Middle frontal gyrus (tissue), 1 donor: ENCODE results near the gene IPO4.
A peak's percentile ranks its signal among the peaks of the same experiment; 100 is the strongest.

Experiments
- DNase-seq: peaks from one replicate; pipeline ENCODE4 v3.0.0-alpha.2; 2015; ENCODE audit warnings: low spot score; ENCODE audit errors: extremely low spot score

Gene IPO4

DNA sequence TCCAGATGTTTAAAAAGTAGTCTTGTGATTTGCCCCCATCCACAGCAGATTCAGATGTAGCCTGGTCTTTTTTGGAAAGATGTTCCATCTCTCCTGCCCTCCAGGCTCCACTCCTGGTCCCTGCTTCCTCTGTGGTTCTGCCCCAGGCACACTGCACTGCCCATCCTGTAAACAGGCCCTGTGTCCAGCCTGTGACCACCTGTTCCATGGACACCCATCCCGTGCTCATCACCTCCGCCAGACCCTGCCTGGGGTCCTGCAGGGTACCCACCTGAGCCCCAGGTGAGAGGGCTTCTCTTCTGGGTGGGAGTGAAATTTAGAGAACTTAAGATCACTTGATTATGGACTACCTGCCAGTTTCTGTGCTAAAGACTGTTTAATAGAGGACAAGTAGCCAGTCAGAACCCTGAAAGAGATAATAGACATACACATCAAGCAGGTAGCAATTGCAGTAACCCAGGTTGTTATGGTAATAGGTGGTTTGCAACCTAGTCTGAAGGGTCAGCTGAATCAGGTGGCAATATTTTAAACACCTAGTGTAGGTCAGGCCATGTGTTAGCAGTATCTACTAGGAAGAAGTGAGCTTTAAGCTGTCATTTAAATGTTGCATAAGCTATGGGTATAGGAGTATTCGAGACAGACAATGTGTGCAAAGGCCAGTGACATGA is 39.2 kb downstream of the IPO4 start:
- no peak for DNase-seq

DNA sequence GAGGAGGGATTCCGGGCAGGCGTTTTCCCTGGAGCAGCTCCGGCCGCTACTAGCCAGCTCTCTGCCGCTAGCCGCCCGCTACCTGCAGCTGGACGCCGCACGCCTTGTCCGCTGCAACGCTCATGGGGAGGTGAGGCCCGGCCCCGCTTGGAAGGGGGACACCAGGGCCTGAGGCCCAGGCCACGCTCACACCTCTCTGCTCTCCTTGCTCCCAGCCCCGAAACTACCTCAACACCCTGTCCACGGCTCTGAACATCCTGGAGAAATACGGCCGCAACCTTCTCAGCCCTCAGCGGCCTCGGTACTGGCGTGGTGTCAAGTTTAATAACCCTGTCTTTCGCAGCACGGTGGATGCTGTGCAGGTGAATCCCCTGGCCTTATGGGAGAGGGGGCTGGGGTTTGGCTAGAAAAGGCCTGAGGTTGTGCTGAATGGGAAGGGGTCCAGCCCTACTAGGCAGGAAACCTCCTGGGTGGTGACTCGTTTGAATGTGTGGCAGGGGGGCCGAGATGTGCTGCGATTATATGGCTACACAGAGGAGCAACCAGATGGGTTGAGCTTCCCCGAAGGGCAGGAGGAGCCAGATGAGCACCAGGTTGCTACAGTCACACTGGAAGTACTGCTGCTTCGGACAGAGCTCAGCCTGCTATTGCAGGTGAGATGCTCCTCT is 40.7 kb downstream of the IPO4 start:
- no peak for DNase-seq

DNA sequence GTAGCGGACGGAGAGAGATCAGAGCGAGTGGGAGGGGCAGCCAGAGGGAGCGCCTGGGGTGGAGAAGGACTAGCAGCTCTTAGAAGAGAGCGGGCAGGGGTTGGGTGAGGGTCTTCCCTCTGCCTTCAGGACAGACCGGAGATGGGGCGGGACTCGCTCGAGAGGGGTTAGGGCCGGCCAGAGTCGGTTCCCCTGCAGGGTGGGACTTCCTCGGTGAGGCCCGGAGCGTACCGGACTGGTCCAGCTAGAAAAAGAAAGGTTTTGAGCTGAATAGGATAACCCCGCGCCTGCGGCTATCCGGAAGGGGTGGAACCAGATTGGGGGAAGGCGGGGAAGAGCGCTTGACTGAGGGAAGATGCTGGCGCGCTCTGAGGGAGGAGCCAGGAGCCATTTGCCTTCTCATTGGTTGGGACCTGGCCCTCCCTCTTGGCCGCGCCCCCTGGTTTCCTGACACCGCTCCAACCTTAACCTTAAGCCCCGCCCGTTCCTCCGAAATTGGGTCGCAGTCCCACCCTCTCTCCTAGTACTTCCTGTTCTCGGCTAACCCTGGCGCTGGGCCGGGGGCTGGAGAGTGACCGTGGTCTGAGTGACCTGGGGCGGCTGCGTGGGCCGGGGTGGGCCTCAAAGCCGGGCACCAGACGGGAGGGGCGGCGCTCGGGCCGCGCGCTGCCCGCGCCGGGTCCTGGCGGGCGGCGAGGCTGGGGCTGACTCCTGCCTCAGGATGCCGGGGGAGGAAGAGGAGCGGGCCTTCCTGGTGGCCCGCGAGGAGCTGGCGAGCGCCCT is 41.4 kb downstream of the IPO4 start, which contains the start of gene RNF31:
Gene RNF31 (plus strand): TSS at position 521 of the 783 bp plus-strand sequence. CDS start 201 bp downstream, at position 722.
- peak; percentile 94 for DNase-seq

DNA sequence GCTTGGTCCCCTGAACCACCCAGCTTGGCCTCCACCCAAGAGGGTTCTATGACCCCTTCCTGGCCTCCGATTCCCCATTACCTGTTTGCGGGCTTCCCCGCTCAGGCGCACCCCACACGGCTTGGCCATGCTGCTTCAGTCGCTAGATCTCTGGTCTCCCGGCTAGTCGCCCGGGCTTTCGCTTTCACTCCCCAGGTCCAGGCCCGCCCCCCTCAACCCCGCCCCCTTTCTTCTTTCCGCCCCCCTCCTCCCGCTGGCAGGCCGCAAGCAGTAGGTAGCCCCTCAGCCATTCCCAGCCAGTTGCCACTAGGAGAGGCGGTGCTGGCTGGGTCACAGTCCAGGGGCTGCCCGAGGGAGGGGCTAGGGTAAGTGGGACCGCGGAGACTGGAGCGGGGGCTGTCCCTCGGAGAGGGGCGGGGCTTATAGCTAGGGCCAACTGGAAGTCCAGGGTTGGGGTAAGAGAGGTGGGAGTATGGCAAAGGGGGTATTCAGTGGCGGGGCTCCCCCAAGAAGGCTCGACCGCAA is 42.1 kb downstream of the IPO4 start, which contains the start of gene PSME2:
Gene PSME2 (minus strand): TSS at position 158 of the 525 bp plus-strand sequence. CDS start 29 bp downstream, at position 129.
- peak; percentile 25 for DNase-seq

DNA sequence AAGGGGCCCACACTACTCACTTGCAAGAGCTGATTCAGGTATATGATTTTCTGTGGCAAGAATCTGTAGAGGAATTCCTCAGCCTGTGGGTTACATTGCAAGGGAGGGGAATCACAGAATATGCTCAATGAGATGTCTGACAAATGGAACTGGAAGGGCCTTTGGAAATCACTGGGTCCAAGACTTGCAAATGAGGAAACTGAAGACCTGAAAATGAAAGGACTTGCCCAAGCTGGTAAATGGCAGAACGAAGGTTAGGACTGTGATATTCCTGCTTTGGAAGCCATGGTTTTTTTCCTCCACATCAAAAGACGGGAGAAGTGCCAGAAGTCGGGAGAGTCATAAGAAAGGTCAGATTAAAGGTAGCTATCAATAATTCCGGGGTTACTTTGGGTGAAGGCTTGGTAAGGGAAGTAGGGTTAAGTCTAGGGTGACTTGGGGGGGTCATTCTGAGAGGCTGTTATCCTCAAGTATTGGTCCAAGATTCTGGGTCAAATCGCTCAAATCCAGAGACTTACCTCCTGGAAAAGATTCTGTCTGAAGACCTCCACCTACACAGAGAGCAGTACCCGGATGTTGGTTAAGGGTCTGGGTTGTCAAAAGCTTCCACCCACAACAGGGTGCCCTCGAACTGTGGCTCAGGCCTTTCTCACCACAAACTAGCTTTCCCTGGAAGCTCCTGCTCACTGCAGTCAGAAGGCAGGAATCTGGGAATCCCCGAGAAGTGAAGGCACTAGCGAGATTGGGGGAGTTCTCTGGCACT is 42.7 kb downstream of the IPO4 start:
- no peak for DNase-seq

DNA sequence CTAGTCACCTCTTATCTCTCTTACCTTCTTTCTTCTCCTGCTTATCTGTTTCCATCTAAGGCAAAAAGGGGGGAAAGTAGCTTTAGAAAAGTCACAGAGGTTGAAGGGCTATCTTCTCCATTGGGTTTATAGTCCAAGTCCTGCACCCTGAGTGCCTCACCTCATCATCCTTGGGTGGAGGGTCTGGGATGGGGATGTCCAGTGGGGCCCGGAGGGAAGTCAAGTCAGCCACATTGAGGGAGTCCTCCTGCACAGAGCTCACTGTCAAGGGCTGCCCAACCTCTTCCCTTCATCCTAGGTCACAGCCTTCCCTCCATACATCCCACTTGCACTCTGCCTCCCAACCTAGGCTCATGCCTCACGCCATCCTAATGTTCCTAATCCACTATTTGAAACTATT is 43.4 kb downstream of the IPO4 start:
- no peak for DNase-seq

DNA sequence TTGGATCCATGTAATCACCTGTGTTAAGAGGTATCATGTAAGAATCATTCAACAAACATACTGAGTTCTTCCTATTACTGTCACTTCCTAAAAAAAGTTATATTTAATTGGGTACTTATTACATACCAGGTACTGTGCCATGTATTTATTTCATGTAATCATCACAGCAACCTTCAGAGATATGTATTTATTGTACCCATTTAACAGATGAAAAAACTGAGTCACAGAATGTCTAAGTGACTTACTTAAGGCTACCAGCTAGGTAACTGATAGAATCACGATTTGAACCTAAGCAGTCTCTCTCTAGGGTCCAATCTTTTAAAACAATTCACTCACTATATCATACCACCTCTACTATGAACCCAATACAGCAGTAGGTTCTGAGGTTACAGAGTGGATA is 44.2 kb downstream of the IPO4 start:
- DNase-seq: no peak

DNA sequence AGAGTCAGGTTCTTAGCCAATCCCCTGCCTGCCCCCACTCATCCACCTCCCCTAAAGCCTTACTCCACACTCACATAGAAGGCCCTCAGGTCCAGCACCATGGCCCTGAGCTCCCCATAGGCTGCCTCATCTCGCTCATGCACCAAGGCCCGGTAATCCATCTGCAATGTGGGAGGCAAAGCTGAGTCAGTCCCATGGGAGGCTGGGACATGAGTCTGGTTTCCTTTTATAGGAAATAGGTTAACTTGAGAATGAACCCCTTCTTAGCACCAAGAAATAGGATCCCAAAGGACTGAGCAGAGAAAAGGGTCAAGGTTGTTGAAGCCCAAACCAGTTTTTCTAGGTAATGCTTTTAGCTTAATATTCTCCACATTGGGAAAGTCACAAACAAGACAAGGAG is 45.1 kb downstream of the IPO4 start:
- no peak for DNase-seq

DNA sequence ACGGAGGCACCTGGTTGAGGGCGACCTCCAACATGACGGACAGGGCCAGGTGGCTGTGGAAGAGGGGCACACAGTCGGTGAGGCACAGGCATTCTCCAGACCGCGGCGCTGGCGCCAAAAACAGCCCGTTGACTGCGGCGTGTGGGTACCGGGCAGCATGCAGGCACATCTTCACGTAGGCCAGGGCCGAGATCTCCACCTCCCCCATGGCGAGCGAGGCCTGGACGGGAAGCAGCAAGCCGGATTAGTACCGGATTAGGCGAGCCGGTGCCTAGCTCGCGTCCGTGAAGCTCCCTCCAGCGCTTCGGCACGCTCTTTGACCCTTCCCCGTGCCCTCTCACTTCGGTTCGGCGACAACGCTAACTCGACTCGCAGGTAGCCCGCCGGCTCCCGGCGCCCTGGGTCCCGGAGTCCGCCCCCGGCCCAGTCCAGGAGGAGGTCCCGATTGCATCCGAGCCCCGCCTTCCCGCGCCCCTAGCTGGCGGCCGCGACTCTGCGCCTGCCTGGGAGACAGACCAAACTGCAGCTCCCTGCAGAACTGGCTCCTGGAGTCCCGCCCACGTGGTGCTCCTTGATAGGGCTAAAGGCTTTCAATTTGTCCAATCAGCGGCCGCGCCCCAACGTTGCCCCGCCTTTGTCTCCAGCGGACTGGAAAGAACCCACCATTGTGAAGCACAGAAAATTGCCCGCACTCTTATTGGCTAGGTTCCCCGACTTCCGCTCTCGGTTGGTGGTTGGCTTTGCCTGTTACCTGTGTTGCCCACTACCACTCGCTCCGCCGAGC is 47.3 kb downstream of the IPO4 start, which contains the start of gene EMC9:
Gene EMC9 (minus strand): TSS at position 495 of the 784 bp plus-strand sequence. CDS start 287 bp downstream, at position 208.
- peak; percentile 100 for DNase-seq

DNA sequence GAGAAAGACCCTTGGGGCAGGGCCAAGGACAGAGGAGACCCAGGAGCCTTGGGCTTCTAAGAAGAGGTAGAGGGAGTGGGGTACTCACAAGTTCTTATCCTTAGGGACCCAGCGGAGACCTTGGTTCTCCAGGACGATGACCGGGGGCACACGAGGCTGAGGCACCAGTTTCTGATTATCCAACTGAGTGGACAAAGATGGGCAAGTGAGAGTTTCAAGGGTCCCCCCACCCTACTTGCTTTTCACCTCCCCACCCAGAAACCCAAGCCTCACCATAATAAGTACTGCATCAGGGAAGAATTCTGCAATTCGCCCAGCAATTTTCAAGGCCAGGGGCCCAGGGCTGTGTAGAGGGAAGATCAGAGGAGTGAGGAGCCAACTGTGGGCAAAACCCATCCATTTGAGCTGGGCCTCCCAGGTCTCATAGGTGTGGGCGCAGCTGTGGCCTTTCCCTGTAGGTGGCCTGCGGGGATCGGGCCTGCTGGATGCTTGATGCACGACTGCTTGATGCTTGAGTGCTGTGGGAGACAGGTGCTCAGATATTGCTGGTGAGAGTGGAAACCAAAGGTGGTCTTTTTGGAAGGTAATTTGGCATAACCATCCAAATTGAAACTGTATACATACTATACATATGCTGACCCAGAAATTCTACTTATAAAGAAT is 49.2 kb downstream of the IPO4 start:
- DNase-seq: no peak

DNA sequence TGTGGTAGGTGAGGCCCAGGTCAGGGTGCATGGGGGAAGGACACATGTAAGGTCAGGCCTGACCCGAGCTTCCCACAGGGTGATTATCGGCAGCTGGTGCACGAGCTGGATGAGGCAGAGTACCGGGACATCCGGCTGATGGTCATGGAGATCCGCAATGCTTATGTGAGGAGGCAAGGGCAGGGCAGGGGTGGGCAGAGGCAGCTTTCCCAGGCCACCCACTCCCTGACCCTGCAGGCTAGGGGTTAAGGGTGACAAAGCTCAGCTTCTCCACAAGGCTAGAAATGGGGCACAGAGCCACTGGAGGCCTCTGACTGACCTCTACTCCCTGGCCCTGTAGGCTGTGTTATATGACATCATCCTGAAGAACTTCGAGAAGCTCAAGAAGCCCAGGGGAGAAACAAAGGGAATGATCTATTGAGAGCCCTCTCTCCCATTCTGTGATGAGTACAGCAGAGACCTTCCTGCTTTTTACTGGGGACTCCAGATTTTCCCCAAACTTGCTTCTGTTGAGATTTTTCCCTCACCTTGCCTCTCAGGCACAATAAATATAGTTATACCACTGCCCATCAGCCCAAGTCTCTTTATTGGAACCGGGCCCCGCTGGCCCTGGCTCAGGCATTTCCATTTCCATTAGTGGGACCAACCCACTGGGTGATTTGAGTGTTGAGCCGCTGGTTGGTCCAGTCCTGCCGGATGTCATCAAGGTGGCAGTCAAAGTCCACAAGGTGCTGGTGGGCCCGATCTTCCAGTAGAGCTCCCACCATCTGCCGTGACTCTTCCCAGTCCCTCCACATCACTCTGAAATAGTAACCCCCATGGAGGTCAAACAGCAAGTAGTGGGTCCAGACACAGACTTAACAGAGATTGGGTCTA is 50.0 kb downstream of the IPO4 start:
- DNase-seq: no peak

DNA sequence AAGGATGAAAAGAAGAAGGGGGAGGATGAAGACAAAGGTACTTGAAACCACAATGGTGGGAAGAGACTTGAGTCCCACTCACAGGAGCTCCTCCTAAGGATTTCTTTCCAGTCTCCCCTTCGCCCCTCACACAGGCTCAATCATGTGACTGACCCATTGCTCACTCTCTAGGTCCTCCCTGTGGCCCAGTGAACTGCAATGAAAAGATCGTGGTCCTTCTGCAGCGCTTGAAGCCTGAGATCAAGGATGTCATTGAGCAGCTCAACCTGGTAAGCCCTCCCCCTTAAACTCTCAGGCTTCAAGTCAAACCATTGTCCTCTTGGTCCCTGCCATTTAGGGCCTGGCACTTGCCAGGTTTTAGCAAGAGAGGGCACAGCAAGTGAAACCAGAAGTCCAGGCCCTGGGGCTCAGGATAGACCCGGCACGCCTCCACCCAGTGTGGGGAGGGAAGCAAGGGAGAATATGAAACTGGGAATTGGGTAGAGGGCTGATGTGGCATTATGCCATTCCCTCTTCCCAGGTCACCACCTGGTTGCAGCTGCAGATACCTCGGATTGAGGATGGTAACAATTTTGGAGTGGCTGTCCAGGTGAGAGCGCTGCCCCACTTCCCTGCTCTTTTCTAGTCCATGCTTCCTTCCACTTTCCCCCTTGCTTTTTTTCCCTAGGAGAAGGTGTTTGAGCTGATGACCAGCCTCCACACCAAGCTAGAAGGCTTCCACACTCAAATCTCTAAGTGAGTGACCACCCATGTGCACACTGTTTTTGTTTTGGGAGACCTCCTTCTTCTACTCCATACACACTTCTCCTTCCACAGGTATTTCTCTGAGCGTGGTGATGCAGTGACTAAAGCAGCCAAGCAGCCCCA is 50.9 kb downstream of the IPO4 start:
- DNase-seq: no peak

DNA sequence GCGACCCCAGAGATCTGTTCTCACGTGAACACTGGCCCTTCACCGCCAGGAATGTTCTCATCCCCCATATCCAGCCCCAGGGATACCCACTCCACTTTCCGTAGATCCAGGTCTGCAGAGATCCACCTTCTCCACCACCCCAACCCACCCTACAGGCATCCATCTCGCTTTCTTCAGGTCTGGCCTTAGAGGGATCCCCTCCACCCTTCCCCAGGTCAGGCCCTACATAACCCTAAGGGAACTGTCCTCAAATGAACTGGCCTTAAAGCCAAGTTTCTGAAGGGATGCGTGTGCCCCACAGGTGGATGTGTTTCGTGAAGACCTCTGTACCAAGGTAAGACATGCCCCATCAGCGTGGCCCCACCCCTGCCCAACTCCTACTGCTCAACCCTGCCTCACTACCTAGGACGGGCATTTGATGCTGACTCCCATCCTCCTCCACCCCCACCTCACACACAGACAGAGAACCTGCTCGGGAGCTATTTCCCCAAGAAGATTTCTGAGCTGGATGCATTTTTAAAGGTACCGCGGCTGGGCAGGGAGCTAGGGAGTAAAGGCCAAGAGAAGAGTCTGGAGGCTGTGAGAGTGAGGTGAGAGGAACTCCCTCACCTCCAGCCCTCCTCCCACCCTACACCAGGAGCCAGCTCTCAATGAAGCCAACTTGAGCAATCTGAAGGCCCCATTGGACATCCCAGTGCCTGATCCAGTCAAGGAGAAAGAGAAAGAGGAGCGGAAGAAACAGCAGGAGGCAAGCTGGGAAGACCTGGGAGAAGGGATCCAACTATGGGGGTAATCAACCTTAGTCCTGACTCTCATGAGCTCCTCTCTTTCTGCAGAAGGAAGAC is 51.7 kb downstream of the IPO4 start:
- no peak for DNase-seq

DNA sequence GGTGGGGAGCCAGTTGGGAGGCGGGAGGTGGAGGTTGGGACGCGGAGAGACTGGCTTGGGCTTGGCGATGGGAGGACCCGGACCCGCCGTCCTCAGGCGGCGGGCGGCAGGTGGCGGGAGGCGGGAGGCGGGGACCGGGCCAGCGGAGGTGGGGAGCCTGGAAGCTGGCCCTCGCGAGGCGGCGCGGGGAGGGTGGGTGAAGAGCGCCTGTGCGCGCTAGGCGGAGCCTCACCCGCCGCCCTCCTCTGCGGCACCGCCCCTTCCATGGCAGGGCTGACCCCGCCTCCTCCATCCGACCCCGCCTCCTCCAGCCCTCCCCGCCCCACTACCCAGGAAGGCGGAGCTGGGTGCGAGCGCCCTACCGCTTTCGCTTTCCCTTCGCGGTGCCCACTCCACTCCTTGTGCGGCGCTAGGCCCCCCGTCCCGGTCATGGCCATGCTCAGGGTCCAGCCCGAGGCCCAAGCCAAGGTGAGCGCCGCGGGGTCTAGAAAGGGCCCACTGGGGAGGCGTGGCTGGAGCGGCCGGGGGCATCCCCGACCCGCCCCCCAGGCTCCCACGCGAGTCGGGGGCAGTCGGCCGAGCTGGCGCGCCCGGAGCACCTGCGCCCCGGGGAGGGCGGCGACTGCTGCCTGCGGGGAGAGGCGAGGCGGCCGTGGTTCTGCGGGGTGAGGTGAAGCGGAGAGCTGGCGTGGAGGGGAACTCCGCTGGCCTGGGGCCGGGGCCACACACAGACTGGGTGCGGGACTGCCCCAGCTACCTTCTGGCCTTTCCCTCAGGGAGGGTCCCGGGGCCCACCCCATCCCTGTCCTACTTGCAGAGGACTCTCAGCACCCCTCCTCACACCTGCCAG is 52.6 kb downstream of the IPO4 start, which contains the start of gene PSME1:
Gene PSME1 (plus strand): TSS at position 361 of the 850 bp plus-strand sequence. CDS start 69 bp downstream, at position 430.
- DNase-seq: peak; percentile 78

DNA sequence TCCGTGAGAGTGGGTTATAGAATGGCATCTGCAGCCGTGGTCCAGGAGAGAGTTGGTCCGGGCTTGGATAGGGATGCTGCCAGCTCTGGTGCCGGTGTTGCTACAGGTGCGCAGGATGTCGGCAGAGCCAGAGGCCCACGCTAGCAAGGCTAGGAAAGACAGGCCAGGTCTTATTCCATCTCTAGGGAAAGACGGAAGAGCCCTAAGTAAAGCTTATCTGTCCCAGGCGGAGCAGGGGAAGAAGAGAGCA is 53.1 kb downstream of the IPO4 start:
- DNase-seq: no peak

DNA sequence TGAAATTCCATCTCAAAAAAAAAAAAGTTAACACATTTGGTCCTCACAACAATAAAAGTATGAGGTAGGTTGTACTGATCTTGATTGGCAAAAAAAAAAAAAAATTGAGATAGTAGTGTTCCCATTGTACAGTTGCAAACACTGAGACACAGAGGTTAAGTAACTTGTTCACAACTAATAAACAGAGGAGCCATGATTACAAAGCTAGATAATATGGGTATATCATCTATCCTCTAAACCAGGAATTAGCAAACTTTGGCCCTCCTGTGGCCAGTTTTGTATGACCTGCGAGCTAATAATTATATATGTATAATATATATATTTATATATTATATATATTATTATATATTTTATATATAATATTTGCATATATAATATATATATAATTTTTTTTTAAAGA is 54.9 kb downstream of the IPO4 start:
- no peak for DNase-seq
